ENCODE measurements around the gene CDK5R2. TPM values are rescaled to one million over a fixed set of nuclear protein-coding genes. Genes with fewer than 3 reads are reported as not detected.

Gene CDK5R2
- total RNA-seq, 1 donor from 2014 or later = not detected

GRCh38 chr2:218961651-218962570, 2.4 kb downstream of the CDK5R2 start:
- intact Hi-C loops (cut with micrococcal nuclease) = no loop called here

- intact Hi-C loops (cut with micrococcal nuclease) = no loop called here
These were observed 3.5 kb downstream of the CDK5R2 start for GRCh38 chr2:218962859-218963492.

- intact Hi-C loops (cut with micrococcal nuclease) = no loop called here
These were observed 4.1 kb downstream of the CDK5R2 start for GRCh38 chr2:218963601-218964000.

GRCh38 chr2:218964041-218964771, 4.7 kb downstream of the CDK5R2 start:
- intact Hi-C loops (cut with micrococcal nuclease) = no loop called here

GRCh38 chr2:218970894-218971293, 11.4 kb downstream of the CDK5R2 start:
- intact Hi-C loops (cut with micrococcal nuclease) = no loop called here

GRCh38 chr2:218975060-218975777, 15.8 kb downstream of the CDK5R2 start:
- intact Hi-C loops (cut with micrococcal nuclease) = no loop called here

GRCh38 chr2:218979846-218980734, 20.6 kb downstream of the CDK5R2 start:
- intact Hi-C loops (cut with micrococcal nuclease) = loop anchor here (2.0 to 5.0 kb wide), 3 partner anchors 15 to 103 kb away; no protein-coding TSS in a partner anchor

GRCh38 chr2:218980735-218981389, 21.4 kb downstream of the CDK5R2 start:
- intact Hi-C loops (cut with micrococcal nuclease) = loop anchor here (2.0 to 5.0 kb wide), 3 partner anchors 14 to 104 kb away; no protein-coding TSS in a partner anchor

- intact Hi-C loops (cut with micrococcal nuclease) = loop anchor here (2.0 to 5.0 kb wide), 3 partner anchors 13 to 104 kb away; no protein-coding TSS in a partner anchor
These were observed 22.0 kb downstream of the CDK5R2 start for GRCh38 chr2:218981390-218981880.

GRCh38 chr2:218981881-218982585, 22.6 kb downstream of the CDK5R2 start:
- intact Hi-C loops (cut with micrococcal nuclease) = loop anchor here (2.0 to 5.0 kb wide), 3 partner anchors 13 to 105 kb away; no protein-coding TSS in a partner anchor

GRCh38 chr2:218982586-218983262, 23.3 kb downstream of the CDK5R2 start:
- intact Hi-C loops (cut with micrococcal nuclease) = loop anchor here (5.0 kb wide), 2 partner anchors 75 to 105 kb away; no protein-coding TSS in a partner anchor

GRCh38 chr2:218983263-218983933, 23.9 kb downstream of the CDK5R2 start:
- intact Hi-C loops (cut with micrococcal nuclease) = loop anchor here (5.0 kb wide), 2 partner anchors 74 to 106 kb away; no protein-coding TSS in a partner anchor

GRCh38 chr2:218983934-218984238, 24.4 kb downstream of the CDK5R2 start:
- intact Hi-C loops (cut with micrococcal nuclease) = loop anchor here (5.0 kb wide), 2 partner anchors 73 to 107 kb away; no protein-coding TSS in a partner anchor

- intact Hi-C loops (cut with micrococcal nuclease) = loop anchor here (5.0 kb wide), 2 partner anchors 73 to 107 kb away; no protein-coding TSS in a partner anchor
These were observed 25.0 kb downstream of the CDK5R2 start for GRCh38 chr2:218984239-218985020.

GRCh38 chr2:218985021-218985324, 25.5 kb downstream of the CDK5R2 start, which contains the start of gene FEV:
TSS of gene FEV (minus strand) at chr2:218985184. CDS start at chr2:218985075, 109 bp downstream.
- intact Hi-C loops (cut with micrococcal nuclease) = no loop called here

- intact Hi-C loops (cut with micrococcal nuclease) = no loop called here
These were observed 26.0 kb downstream of the CDK5R2 start for GRCh38 chr2:218985325-218986091.
